HG03103 (cell line): ENCODE results near the gene SUPT16H.

Experiments
- ATAC-seq: cut with Tn5 transposase; IDR thresholded peaks from one replicate; pipeline ENCODE4 v1.9.1; 2021; ENCODE audit warnings: low read depth; ENCODE audit not compliant: unreplicated experiment

Gene SUPT16H

DNA sequence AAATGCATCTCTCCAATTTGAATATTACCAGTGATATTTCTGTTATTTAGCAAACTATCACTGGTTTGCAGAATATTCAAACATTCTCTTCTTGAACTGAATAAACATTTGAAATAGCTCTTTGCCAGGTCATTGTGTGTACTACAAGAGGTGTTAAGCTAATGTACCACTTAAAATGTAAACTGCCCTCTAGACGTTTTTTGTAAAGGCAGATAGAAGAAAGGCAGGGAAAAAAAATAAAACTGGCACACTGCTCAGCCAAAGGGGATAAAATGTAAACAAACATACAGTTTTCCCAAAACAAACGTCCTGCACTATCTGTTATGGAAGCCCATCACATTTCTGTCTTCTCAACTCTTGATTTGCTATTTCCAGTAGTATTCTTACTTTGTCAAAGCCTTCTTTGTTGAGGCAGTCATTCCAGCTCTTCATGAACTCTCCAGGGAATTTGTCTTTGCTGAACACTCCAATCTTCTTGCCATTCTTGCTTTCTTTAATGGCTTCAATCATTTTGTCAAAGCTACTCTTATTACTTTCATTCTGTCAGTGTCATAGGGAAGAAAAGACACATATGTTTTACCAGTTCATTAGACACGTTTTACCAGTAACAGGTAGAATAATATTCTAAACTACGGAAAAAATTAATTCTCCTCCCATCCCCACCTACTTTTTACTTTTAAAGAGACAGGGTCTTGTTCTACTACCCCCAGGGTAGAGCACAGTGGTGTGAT is 13.7 kb downstream of the SUPT16H start:
- no peak for ATAC-seq

DNA sequence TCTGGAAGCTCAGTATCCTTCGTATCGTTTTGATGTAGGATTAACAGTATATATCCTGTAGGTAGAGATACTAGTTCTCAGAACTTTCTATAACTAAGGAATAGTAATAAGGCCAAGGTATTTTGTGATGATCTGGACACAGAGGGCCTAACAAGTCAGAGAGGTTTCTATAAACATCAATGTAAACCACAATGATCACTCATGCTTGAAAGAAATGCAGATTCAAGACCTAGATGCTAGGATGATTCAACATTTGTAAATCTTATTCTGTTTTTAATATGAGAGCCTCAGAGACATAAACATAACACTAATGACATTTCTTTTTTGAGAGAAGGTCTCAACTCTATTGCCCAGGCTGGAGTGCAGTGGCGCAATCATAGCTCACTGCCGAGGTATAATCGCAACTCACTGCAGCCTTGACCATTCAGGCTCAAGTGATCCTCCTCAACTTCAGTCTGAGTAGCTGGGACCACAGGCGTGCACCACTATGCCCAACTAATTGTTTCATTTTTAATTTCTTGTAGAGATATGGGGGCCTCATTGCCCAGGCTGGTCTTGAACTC is 16.2 kb downstream of the SUPT16H start:
- no peak for ATAC-seq

DNA sequence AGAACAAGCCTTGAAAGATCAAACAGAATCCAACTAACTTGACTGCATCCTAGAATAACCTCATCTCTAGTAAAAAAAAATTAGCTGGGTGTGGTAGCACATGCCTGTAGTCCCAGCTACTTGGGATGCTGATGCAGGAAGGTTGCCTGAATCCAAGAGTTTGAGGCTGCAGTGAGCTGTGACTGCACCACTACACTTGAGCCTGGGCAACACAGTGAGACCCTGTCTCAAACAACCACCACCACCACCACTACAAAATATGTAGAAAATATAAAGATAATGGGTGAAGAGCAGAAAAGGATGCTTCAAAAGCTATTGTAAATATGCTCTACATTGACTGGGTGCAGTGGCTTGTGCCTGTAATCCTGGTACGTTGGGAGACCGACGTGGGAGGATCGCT is 27.3 kb downstream of the SUPT16H start:
- no peak for ATAC-seq

DNA sequence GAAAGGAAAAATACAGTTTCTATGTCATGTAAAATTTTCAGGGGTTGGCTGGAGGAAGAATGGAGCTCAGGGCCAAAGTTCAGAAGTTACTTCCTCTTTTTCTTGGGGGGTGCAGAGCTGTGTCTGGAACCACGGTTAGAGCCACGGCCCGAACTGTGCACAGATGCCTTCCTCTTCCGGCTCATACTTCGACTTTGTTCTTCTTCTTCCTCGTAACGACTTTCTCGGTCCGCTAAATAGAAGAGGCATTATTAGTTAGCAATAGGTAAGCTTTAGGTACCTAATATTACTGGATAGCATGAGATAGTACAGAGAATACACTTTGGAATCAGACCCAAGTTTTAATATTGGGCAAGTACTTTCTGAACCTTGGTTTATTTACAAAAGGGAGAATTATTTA is 31.2 kb downstream of the SUPT16H start:
- peak; percentile 59 for ATAC-seq

DNA sequence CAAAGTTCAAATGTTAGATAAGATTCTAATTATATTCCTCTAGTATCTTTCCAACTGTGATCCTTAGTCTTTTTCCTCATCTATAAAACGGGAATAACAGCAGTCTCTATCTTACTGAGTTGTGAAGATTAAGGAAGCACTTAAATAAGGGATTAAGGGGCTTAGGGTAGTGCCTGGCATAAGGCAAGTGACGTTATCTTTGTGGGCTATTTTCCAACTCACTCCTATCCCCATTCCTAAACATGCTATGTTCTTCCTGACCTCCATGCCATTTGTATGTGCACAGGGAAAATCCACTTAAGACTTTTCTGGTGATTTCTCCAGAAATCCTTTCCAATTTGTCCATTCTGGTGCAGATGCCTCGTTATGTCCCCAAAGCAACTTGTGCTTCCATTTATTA is 33.3 kb downstream of the SUPT16H start:
- ATAC-seq = no peak

DNA sequence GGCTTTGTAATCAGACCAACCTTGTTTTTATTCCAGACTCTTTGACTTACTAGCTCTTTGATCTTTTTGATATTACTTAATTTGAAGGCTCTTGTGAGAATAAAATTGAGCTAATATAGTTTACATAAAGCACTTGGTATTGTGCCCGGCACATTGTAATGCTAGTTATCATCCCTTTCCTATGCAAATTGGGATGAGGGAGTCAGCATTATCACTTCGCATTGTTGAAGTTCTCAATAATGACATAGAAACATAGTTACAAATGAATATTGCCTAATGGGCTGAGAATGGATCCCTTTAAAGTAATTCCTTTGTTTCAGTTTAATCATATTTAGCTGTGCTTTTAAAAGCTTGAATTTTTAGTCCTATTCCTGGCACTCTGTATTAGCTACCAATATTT is 36.6 kb downstream of the SUPT16H start:
- no peak for ATAC-seq

DNA sequence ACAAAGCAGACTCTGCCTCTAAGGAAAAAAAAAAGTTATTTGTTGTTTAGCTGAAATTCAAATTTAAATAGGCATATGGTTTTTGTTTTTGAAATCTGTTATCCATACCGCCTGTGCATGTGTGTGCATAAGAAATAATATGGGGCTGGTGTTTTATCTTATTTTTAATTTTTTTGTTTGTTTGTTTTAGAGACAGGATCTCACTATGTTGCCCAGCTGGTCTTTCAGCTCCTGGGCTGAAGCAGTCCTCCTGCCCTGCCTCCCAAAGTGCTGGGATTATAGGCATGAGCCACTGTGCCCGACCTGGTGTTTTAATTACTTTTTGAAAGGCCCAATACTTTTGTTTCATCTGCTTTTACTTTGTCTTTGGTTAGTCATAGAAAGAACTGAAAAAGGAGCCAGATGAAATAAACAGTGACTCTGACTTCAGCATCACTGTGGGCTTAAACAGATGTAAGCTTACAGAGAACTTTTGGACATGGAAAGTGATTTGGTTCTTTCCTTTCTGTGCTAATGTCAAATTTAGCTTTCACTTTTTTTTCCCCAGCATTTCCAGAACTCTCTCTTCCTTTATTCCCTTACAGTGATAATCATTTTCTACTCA is 37.2 kb downstream of the SUPT16H start:
- ATAC-seq = no peak

DNA sequence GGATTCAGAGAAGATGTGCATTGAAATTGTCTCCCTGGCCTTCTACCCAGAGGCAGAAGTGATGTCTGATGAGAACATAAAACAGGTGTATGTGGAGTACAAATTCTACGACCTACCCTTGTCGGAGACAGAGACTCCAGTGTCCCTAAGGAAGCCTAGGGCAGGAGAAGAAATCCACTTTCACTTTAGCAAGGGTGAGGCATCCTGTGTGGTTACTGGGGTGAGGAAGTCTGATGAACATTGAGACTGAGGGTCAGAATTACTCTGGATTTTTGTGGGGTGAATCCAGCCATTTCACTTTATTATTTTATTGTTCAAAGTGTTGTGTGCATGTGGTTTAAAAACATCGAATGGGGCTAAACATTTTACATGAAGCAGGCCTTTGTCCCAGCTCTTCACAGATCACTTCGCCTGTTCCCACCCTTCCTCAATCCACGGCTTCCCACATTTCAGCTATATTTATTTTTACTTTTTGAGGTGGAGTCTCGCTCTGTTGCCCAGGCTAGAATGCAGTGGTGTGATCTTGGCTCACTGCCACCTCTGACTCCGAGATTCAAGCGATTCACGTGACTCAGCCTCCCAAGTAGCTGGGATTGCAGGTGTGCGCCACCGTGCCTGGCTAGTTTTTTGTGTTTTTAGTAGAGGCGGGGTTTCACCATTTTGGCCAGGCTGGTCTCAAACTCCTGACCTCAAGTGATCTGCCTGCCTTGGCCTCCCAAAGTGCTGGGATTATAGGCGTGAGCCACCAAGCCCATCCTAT is 40.6 kb downstream of the SUPT16H start:
- no peak for ATAC-seq

DNA sequence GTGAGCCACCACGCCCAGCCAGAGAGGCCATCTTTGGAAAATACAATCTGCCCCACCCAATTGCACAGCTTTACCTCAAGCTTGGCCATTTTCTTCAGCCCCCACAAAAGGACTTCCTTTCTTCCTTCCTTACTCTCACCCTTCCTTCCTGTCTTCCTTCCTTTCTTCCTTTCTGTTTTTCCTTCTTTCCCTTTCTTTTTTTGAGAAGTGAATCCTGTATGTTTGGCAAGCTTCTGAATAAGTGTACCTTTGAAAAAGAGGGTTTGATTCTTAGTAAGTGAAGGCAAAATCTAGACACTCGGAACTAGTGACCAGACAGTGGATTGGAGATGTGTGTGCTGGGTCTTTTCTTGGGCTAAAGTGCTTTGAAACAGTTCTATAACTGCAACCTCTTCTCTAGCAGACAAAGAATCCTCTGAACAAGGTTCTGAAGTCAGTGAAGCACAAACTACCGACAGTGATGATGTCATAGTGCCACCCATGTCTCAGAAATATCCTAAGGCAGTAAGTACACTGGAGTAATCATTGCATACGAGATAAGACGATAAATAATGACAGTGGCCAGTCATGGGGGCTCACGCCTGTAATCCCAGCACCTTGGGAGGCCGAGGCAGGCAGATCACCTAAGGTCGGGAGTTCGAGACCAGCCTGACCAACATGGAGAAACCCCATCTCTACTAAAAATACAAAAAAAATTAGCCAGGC is 49.5 kb downstream of the SUPT16H start:
- no peak for ATAC-seq

DNA sequence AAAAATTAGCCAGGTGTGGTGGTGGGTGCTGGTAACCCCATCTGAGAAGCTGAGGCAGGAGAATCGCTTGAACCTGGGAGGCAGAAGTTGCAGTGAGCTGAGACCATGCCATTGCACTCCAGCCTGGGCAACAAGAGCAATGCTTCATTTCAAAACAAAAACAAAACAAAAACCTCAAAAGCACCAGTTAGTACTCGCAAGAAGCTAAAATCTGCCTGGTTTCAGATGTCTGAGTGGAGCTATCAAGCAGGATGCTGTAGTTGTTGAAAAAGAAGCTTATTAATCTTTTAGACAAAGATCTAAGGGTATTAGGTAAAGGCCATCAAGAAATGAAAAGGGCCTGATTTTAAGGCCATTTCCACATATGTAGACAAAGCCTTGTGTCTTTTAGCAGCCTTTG is 50.9 kb downstream of the SUPT16H start:
- no peak for ATAC-seq

DNA sequence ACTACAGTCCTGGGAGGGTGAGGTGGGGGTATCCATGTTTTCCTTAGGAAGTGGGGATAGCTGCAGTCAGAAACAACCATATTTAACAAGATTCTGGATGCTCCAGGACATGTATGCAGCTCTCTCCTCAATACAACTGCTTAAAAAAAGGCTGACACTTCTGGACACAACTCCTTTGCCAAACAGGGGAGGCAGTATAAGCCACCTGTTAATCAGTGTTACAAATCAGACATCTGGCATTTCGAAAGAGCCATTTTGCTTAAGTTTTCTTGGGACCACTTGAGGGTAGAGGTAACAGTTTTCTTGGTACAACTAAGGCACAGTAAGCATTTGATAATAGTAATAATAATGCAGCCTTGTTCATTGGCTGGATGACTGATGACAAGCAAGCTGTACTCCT is 56.8 kb downstream of the SUPT16H start:
- no peak for ATAC-seq

DNA sequence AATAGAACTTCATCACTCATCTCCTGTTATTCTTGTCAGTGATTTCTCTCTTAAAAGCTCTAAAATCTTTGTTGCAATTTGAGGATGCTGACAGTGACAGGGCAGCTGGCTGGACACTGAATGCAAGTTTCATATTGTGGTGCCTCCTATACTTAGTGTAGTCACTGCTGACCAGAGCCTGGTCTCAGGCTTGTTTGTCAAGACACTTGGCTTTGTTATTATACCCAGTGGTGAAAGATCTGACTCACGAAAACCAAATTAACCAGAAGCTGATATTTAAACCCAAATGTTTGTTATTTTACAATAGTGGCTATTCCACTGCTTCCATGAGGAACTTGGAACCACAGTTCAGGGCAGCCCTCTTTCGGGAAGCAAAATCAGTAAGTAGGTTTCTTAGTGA is 61.1 kb downstream of the SUPT16H start:
- ATAC-seq = no peak

DNA sequence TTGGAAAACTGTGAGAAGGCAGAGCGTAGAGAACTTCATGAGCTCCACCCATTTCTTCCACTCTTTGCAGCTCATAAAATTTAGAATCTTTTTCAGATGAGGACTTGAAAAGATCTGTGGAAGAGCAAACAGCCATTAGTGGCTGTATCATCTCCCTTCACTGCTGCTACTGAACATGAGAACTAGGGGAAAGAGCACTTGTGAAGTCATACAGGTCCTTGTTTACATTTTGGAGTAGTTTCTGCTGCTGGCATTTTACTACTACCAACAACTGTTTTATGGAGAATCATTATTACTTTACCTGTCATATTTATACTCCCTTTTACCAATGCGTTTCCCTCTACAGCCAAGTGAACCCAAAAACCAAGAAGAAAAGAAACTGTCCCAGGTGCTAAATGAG is 62.9 kb downstream of the SUPT16H start:
- no peak for ATAC-seq

DNA sequence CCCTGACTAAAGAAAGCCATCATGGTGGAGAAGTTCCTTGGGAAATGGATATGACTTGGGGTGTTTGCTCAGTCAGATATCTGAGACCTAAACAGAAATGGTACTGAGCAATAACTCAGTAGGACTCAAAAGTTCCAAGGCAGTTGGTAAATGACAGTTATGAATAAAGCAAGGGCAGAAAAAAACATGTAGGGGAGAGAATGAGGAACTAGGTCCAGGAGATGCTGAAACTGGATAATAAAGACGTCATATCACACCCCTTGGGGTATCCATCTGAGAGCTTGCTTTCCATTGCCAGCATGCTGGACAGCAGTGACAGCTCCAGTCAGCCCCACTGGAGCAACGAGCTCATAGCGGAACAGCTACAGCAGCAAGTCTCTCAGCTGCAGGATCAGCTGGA is 66.4 kb downstream of the SUPT16H start:
- ATAC-seq = no peak

DNA sequence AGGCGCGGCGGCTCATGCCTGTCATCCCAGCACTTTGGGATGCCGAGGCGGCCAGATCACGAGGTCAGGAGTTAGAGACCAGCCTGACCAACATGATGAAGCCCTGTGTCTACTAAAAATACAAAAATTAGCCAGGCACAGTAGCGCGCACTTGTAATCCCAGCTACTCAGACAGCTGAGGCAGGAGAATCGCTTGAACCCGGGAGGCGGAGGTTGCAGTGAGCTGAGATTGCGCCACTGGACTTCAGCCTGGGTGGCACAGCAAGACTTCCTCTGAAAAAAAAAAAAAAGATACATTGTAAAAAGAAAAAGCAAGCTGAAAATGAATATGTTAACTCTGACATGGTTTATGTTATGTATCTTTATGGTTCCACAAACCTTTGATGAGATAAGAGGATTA is 70.3 kb downstream of the SUPT16H start:
- no peak for ATAC-seq

DNA sequence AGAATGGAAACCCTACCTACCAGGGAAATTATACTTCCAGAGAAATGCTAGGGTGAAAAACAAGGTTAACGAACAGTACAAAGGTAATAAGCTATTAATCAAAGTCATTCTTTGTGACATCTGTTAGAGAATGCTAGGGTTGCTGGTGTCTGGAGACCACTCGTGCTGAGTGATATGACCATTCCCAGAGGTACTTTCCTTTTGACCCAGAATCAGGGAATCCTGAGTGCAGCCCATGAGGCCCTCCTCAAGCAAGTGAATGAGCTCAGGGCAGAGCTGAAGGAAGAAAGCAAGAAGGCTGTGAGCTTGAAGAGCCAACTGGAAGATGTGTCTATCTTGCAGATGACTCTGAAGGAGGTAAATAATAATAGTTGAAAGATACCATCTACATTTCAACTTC is 72.2 kb downstream of the SUPT16H start:
- no peak for ATAC-seq

DNA sequence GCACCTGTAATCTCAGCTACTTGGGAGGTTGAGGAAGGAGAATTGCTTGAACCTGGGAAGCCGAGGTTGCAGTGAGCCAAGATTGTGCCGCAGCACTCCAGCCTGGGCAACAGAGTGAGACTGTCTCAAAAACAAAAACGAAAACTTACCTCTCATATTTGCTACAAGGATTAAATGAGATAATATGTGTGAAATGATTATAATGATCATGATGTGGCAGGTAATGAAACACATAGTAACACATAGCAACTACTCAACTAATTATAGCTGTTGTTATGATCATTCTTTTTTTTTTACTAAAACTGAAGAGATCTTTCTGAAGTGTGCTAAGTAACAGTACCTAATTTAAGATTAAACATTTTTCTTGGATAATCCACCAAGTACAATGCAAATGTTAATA is 73.9 kb downstream of the SUPT16H start:
- no peak for ATAC-seq

DNA sequence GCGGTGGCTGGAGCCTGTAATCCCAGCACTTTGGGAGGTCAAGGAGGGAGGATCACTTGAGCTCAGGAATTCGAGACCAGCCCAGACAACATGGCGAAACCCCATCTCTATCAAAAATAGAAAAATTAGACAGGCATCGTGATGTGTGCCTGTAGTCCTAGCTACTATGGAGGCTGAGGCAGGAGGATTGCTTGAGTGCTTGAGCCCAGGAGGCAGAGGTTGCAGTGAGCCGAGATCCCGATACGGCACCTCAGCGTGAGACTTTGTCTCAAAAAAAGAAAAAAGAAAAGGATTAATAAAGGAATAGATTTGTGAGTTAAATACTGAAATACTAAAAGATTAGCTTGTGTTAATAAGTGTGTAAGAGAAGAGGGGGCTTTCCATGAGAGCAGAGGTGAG is 74.6 kb downstream of the SUPT16H start:
- ATAC-seq = no peak

DNA sequence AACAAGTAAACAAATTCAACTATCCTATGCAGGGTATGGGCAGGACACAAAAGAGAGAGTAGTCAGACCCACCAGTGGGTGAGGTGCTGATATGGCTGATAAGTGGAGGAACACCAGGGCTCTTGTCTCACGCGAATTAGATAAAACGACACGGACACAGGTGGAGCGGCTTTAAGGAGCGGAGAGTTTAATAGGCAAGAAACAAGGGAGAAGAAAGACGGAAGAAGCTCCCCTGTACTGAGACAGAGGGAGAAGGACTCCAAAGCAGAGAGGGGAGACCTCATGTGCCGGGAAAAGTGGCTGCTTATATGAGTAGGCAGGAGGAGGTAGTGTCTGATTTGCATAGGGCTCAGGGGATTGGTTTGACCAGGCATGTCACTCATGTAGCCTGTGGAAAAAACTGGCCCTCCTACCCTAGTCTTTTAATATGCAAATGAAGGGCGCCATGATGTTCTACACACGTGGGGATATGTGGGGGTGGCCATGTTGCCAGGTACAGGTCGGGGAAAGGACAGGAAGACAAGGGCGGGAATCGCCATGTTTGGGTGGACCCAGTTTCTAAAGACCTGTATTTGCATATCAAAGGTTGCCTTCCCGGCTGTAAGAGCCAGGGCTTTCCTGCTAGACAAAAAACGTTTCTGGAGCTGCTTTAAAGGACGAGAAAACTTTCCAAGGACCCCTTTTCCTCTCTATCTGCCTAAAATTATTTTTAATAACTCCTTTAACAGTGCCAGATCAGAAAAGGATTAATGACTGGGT is 75.2 kb downstream of the SUPT16H start:
- ATAC-seq = peak; percentile 65

DNA sequence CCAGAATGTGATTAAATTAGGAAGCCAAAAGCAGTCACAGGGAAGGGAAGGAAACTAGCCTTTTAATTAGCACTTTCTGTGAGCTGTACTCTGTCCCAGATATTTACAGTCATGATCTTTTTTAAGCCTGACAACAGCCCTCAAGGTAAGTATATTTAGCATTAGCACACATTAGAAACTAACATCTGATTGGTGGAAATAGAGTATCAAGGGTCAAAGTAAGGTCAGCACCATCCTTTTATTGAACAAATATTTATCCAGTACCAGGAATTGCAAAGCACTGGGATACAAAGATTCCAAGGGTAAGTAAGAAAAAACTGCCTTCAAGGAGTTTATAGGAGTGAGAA is 75.7 kb downstream of the SUPT16H start:
- no peak for ATAC-seq
